Fibroblast of pulmonary artery (primary cell): ENCODE results near the gene CLSTN1.

Experiments
- DNase-seq: peaks from one replicate; pipeline ENCODE4 v3.0.0-alpha.2; 2010; ENCODE audit warnings: low read depth
- H3K4me3 ChIP-seq: replicated peaks from 2 replicates; pipeline ENCODE4 v1.5.1; 2011; ENCODE audit warnings: low read depth, mild to moderate bottlenecking, control low read depth, low read length, moderate library complexity
- CTCF ChIP-seq: IDR thresholded peaks from 2 replicates; pipeline ENCODE4 v1.5.1; 2011; ENCODE audit warnings: mild to moderate bottlenecking, control low read depth, low read length, inconsistent platforms; ENCODE audit errors: missing control alignments

CLSTN1 gene

GRCh38 chr1:9721606-9722377 lies 102.0 kb downstream of the CLSTN1 start:
- H3K4me3 ChIP-seq = no peak overlapping the region
- peak; percentile 58 for TF ChIP-seq CTCF
- DNase-seq = peak; percentile 32

GRCh38 chr1:9720785-9721605 lies 102.8 kb downstream of the CLSTN1 start:
- TF ChIP-seq CTCF = no peak
- DNase-seq = no peak
- H3K4me3 ChIP-seq = no peak overlapping the region

GRCh38 chr1:9719978-9720722 lies 103.6 kb downstream of the CLSTN1 start:
- no peak for DNase-seq
- no peak for TF ChIP-seq CTCF
- no peak overlapping the region for H3K4me3 ChIP-seq

GRCh38 chr1:9718006-9718680 lies 105.6 kb downstream of the CLSTN1 start:
- DNase-seq = no peak
- no peak for TF ChIP-seq CTCF
- H3K4me3 ChIP-seq = no peak overlapping the region

GRCh38 chr1:9717193-9718005 lies 106.4 kb downstream of the CLSTN1 start:
- no peak for DNase-seq
- no peak overlapping the region for H3K4me3 ChIP-seq
- TF ChIP-seq CTCF = no peak
